D721Med (cell line): ENCODE data around the gene CPPED1.

ENCODE experiments used
- DNase-seq: peaks from one replicate; pipeline ENCODE4 v3.0.0; 2011; ENCODE audit warnings: low spot score; ENCODE audit not compliant: insufficient read length
- FAIRE-seq: peaks from 2 replicates; lab custom pipeline; 2011; peaks lifted over from hg19 to GRCh38; lab: Jason Lieb, UNC
- CTCF ChIP-seq: IDR thresholded peaks from 2 replicates; pipeline ENCODE4 v1.5.1; 2012; ENCODE audit warnings: mild to moderate bottlenecking, control low read depth; ENCODE audit not compliant: insufficient read depth; ENCODE audit errors: missing control alignments

The CPPED1 gene

GRCh38 chr16:12612598-12613101 lies 191.0 kb downstream of the CPPED1 start:
- no peak for FAIRE-seq
- no peak for TF ChIP-seq CTCF
- DNase-seq, result no peak

GRCh38 chr16:12611916-12612597 lies 191.6 kb downstream of the CPPED1 start:
- no peak for FAIRE-seq
- no peak for DNase-seq
- TF ChIP-seq CTCF, result no peak

- TF ChIP-seq CTCF, result no peak
- FAIRE-seq (no peak), DNase-seq (no peak)
These were observed 192.6 kb downstream of the CPPED1 start for GRCh38 chr16:12611006-12611477.

- no peak for DNase-seq
- no peak for FAIRE-seq
- TF ChIP-seq CTCF, result no peak
These were observed 193.6 kb downstream of the CPPED1 start for GRCh38 chr16:12609937-12610699.
